B cell (primary cell): Measurements from ENCODE around the gene CDH7. TPM values are rescaled to one million over a fixed set of nuclear protein-coding genes. Genes with fewer than 3 reads are reported as not detected.

Source experiments
- ATAC-seq: fragments of 200-7000 bp; cut with Tn5 transposase; one replicate; pipeline ENCODE4 v1.10.0; 2021; ENCODE audit warnings: low read depth, mild to moderate bottlenecking, moderate number of reproducible peaks, moderate library complexity
- CTCF ChIA-PET: fragments of 350-600 bp; sonication (Branson Sonifier 250); formaldehyde crosslinking; loops from one replicate; lab custom pipeline; 2021; ENCODE audit warnings: antibody characterized with exemption, inconsistent platforms; lab: Charles Lee
- POLR2A ChIA-PET: fragments of 350-600 bp; sonication (Branson Sonifier 250); formaldehyde crosslinking; loops from one replicate; lab custom pipeline; 2021; ENCODE audit warnings: antibody characterized with exemption; lab: Charles Lee
- DNase-seq: peaks from one replicate; pipeline ENCODE4 v3.0.0; 2013
- H2AFZ ChIP-seq: 2 replicates; pipeline ENCODE4 v1.6.1; 2012; ENCODE audit warnings: mild to moderate bottlenecking, low read depth, low read length; ENCODE audit not compliant: insufficient read depth, poor library complexity, severe bottlenecking
- H3K27ac ChIP-seq, 2 donors: 1 replicate in 1 of 2; 2 replicates in 1 of 2; pipeline ENCODE4 v1.5.1; 2012 to 2013; ENCODE audit warnings: low read length in 2 of 2, mild to moderate bottlenecking in 2 of 2, moderate library complexity in 1 of 2
- H3K27me3 ChIP-seq, 4 experiments: fragments of 200-600 bp in 1 of 4; sonication (generic) in 1 of 4; replicated peaks in 1 of 4; 1 replicate in 2 of 4; 2 replicates in 2 of 4; pipeline versions ENCODE4 v1.6.1 to v1.7.0; 2013 to 2016; ENCODE audit warnings: low read length in 3 of 4, mild to moderate bottlenecking in 2 of 4, mixed read lengths in 1 of 4, moderate library complexity in 1 of 4; ENCODE audit not compliant: insufficient read depth in 4 of 4, control insufficient read depth in 3 of 4; ENCODE audit errors: control extremely low read depth in 1 of 4
- H3K36me3 ChIP-seq, 2 experiments: replicated peaks in 1 of 2; 1 replicate in 1 of 2; 2 replicates in 1 of 2; pipeline versions ENCODE4 v1.6.1 to v1.7.1; 2013; ENCODE audit warnings: low read length in 1 of 2; ENCODE audit not compliant: insufficient read depth in 2 of 2, control insufficient read depth in 1 of 2; ENCODE audit errors: control extremely low read depth in 1 of 2, extremely low read depth in 1 of 2
- H3K4me1 ChIP-seq, 2 donors: fragments of 200-600 bp in 1 of 2; sonication (generic) in 1 of 2; 1 replicate in 1 of 2; 2 replicates in 1 of 2; pipeline versions ENCODE4 v1.5.1 to v1.6.1; 2013 to 2017; ENCODE audit warnings: low read length in 2 of 2; ENCODE audit not compliant: control insufficient read depth in 2 of 2, insufficient read depth in 2 of 2
- H3K4me2 ChIP-seq: replicated peaks from 2 replicates; pipeline ENCODE3; 2012; ENCODE audit warnings: mild to moderate bottlenecking, low read depth, low read length; ENCODE audit not compliant: poor library complexity, severe bottlenecking
- H3K4me3 ChIP-seq, 5 experiments: fragments of 200-600 bp in 1 of 5; sonication (generic) in 1 of 5; 1 replicate in 3 of 5; 2 replicates in 2 of 5; pipeline versions ENCODE4 v1.5.1 to v1.7.0; 2011 to 2016; ENCODE audit warnings: low read length in 4 of 5, mild to moderate bottlenecking in 4 of 5, low read depth in 2 of 5, control low read depth in 1 of 5, moderate library complexity in 1 of 5; ENCODE audit not compliant: insufficient read depth in 1 of 5; ENCODE audit errors: control extremely low read depth in 1 of 5, extremely low read depth in 1 of 5
- H3K79me2 ChIP-seq: fragments of 200-600 bp; sonication (generic); one replicate; pipeline ENCODE4 v1.6.0; 2016; ENCODE audit warnings: low read length; ENCODE audit not compliant: control insufficient read depth, insufficient read depth
- H3K9ac ChIP-seq: fragments of 200-600 bp; sonication (generic); 2 replicates; pipeline ENCODE4 v1.6.1; 2017; ENCODE audit warnings: mild to moderate bottlenecking, low read length, moderate library complexity
- H3K9me3 ChIP-seq, 3 donors: one replicate each; pipeline versions ENCODE4 v1.6.1 to v1.7.1; 2013; ENCODE audit warnings: low read length in 2 of 3; ENCODE audit not compliant: control insufficient read depth in 2 of 3, insufficient read depth in 1 of 3; ENCODE audit errors: control extremely low read depth in 1 of 3
- H4K20me1 ChIP-seq: 2 replicates; pipeline ENCODE4 v1.6.0; 2012; ENCODE audit warnings: mild to moderate bottlenecking, low read length; ENCODE audit not compliant: insufficient read depth, control insufficient read depth, poor library complexity, severe bottlenecking
- H3K27ac Mint-ChIP-seq: one replicate; pipeline ENCODE4 v1.8.0; 2021; ENCODE audit warnings: mixed read lengths
- H3K27me3 Mint-ChIP-seq: one replicate; pipeline ENCODE4 v1.8.0; 2021; ENCODE audit warnings: mixed read lengths
- H3K4me1 Mint-ChIP-seq: one replicate; pipeline ENCODE4 v1.8.0; 2021; ENCODE audit warnings: mixed read lengths
- H3K4me3 Mint-ChIP-seq: one replicate; pipeline ENCODE4 v1.8.0; 2021; ENCODE audit warnings: mixed read lengths
- H3K9me3 Mint-ChIP-seq: one replicate; pipeline ENCODE4 v1.8.0; 2022; ENCODE audit warnings: mixed read lengths; ENCODE audit not compliant: insufficient read depth
- EZH2 ChIP-seq: IDR thresholded peaks from 2 replicates; pipeline ENCODE4 v1.6.1; 2012; ENCODE audit warnings: borderline replicate concordance, low read depth, mild to moderate bottlenecking, moderate library complexity, low read length; ENCODE audit not compliant: insufficient read depth, poor library complexity, severe bottlenecking
- WGBS: methylation state at CpG from one replicate; pipeline ENCODE4 v1.1.5; 2013; ENCODE audit warnings: missing lambda C conversion rate; ENCODE audit not compliant: insufficient coverage; 5-methylcytosine and 5-hydroxymethylcytosine counted together
- intact Hi-C: fragments of 100-400 bp; cut with micrococcal nuclease; formaldehyde crosslinking; loops from one replicate; pipeline ENCODE4 v1.10.0; 2022
- polyA plus RNA-seq: library from polyadenylated mRNA; depleted of rRNA; stranded (reverse); fragments of >200 nt; gene quantifications from 2 replicates; pipeline ENCODE4 v1.2.3, GENCODE V29; 2012
- total RNA-seq, 2 donors: library from RNA; stranded (reverse); fragments of 120-200 nt in 1 of 2; gene quantifications; 1 replicate in 1 of 2; 2 replicates in 1 of 2; pipeline versions ENCODE4 v1.2.3 to v1.2.4, GENCODE V29; 2013 to 2022
- TF ChIP-seq, protein P1 (sequence below): fragments of 200-600 bp; IDR thresholded peaks from one replicate; pipeline ENCODE4 v1.8.0; 2022; ENCODE audit warnings: antibody characterized with exemption, mild to moderate bottlenecking

CDH7 gene
- total and polyA plus RNA-seq, 2 donors (not counting 1 experiment from before 2014, with no cell fraction given) = not detected

- Histone ChIP-seq H3K9me3 (no peaks in the 10 kb centered on the region), H3K36me3 (no peaks in the 10 kb centered on the region), H3K4me3 (no peak overlapping the region), H3K4me2 (no peak overlapping the region), H3K27ac (no peak overlapping the region), H3K9ac (no peak overlapping the region), H3K4me1 (no peaks in the 10 kb centered on the region), H2AFZ (no peak overlapping the region), H4K20me1 (no peaks in the 10 kb centered on the region), H3K79me2 (no peaks in the 10 kb centered on the region), H3K27me3 (no peaks in the 10 kb centered on the region)
- DNase-seq (no peak), ATAC-seq (no peak)
- Mint-ChIP-seq H3K27ac (no peak overlapping the region), H3K4me1 (no peaks in the 10 kb centered on the region), H3K27me3 (no peaks in the 10 kb centered on the region), H3K4me3 (no peak overlapping the region), H3K9me3 (no peaks in the 10 kb centered on the region)
- intact Hi-C loops = no loop called here
- whole genome bisulfite sequencing = 80% methylated on average over 1 of the region's 1 CpG
- CTCF ChIA-PET = no interaction called here
- POLR2A ChIA-PET = no interaction called here
- TF ChIP-seq, protein P1, sequence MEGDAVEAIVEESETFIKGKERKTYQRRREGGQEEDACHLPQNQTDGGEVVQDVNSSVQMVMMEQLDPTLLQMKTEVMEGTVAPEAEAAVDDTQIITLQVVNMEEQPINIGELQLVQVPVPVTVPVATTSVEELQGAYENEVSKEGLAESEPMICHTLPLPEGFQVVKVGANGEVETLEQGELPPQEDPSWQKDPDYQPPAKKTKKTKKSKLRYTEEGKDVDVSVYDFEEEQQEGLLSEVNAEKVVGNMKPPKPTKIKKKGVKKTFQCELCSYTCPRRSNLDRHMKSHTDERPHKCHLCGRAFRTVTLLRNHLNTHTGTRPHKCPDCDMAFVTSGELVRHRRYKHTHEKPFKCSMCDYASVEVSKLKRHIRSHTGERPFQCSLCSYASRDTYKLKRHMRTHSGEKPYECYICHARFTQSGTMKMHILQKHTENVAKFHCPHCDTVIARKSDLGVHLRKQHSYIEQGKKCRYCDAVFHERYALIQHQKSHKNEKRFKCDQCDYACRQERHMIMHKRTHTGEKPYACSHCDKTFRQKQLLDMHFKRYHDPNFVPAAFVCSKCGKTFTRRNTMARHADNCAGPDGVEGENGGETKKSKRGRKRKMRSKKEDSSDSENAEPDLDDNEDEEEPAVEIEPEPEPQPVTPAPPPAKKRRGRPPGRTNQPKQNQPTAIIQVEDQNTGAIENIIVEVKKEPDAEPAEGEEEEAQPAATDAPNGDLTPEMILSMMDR = no peak
- TF ChIP-seq EZH2 = no peak
These were observed 9.6 kb downstream of the CDH7 start for GRCh38 chr18:65760457-65760856.

DNA sequence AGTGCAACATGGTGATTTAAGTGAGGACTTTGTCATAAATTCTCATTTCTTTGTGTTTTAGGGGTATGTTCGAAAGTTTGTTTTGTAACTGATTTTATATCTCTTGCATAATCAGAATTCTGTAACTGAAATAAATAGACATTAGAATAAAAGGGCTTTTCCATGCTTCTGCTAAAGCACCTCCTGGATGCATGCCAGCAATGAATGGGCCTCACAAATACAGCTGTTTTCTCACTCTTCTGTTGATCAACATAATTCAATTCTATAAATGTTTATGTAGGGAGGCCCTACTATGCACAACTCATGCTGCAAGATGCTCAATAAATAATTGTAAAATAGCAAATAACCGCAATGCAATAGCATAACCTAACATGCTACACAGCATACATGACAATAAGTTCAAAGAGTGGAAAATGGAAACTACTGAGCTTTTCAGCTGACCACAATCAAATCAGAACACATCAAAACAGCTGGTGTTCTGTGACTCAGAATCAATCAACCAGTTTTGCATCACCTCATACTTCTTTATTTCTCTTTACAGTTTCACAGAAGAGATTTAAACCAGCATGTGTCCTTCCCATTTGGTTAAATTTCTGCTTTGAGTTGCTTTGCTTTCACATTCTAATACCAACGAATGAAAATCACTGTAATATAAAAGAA is 11.0 kb downstream of the CDH7 start:
- H2AFZ ChIP-seq = no peak overlapping the region
- ChIA-PET CTCF (no interaction called here), POLR2A (no interaction called here)
- Mint-ChIP-seq H3K27me3 (no peaks in the 10 kb centered on the region), H3K4me3 (no peak overlapping the region), H3K9me3 (no peaks in the 10 kb centered on the region), H3K27ac (no peak overlapping the region), H3K4me1 (no peaks in the 10 kb centered on the region)
- no peak overlapping the region for H3K9ac ChIP-seq
- DNase-seq = no peak
- WGBS = no CpG with 5 or more reads among the region's 3 CpGs
- H3K9me3 ChIP-seq = no peaks in the 10 kb centered on the region
- no peak for TF ChIP-seq EZH2
- TF ChIP-seq, protein P1 = no peak
- H3K27me3 ChIP-seq = no peaks in the 10 kb centered on the region
- no peaks in the 10 kb centered on the region for H4K20me1 ChIP-seq
- H3K36me3 ChIP-seq = no peaks in the 10 kb centered on the region
- no peaks in the 10 kb centered on the region for H3K4me1 ChIP-seq
- H3K4me3 ChIP-seq = no peak overlapping the region
- H3K4me2 ChIP-seq = no peak overlapping the region
- H3K27ac ChIP-seq = no peak overlapping the region
- H3K79me2 ChIP-seq = no peaks in the 10 kb centered on the region
- ATAC-seq = no peak
- intact Hi-C loops = no loop called here
